Urinary bladder (tissue), 4 donors: Measurements from ENCODE around the gene CBX3. TPM values are rescaled to one million over a fixed set of nuclear protein-coding genes. Genes with fewer than 3 reads are reported as not detected.
"Not testable (repeated sequence)": the region's sequence is repeated elsewhere in the genome, so short reads cannot be mapped to it uniquely, and the experiment has no call there.

Source experiments
- DNase-seq: peaks from one replicate; pipeline ENCODE4 v3.0.0-alpha.2; 2015; ENCODE audit errors: extremely low spot score
- H3K27ac ChIP-seq: one replicate; pipeline ENCODE4 v1.5.1; 2013; ENCODE audit warnings: low read depth, mild to moderate bottlenecking, moderate library complexity
- H3K36me3 ChIP-seq: one replicate; pipeline ENCODE4 v1.6.1; 2013; ENCODE audit warnings: mild to moderate bottlenecking, moderate library complexity; ENCODE audit not compliant: insufficient read depth
- H3K4me1 ChIP-seq: one replicate; pipeline ENCODE4 v1.6.1; 2013; ENCODE audit warnings: mild to moderate bottlenecking, moderate library complexity; ENCODE audit not compliant: insufficient read depth
- H3K4me3 ChIP-seq: one replicate; pipeline ENCODE4 v1.5.1; 2013; ENCODE audit warnings: low read depth, low read length
- WGBS: extraction: QIAGEN DNeasy Blood & Tissue Kit; methylation state at CpG from one replicate; pipeline ENCODE4 v1.1.7; 2013; 5-methylcytosine and 5-hydroxymethylcytosine counted together
- polyA plus RNA-seq: library from polyadenylated mRNA; stranded (reverse); fragments of 200-250 nt; gene quantifications from one replicate; pipeline ENCODE4 v1.2.3, GENCODE V29; 2013
- total RNA-seq: library from RNA; depleted of rRNA; stranded (reverse); fragments of >200 nt; gene quantifications from one replicate; pipeline ENCODE4 v1.2.3, GENCODE V29; 2014
- donor health status: healthy with polysubstance abuse.
- donor health status: healthy.

The CBX3 gene
- 134 TPM for total RNA-seq
- 79.6 TPM for polyA plus RNA-seq

GRCh38 chr7:26201247-26202018, at the start of gene CBX3:
TSS of gene CBX3 (plus strand) at chr7:26201745. CDS start at chr7:26202999, 1,254 bp downstream.
- WGBS: 4% methylated on average over 86 of the region's 86 CpGs
- peaks cover under 1% of the 10 kb centered on the region for H3K36me3 ChIP-seq
- no peak for DNase-seq
- H3K27ac ChIP-seq: peak within 1 kb of the TSS; percentile 99
- peak within 1 kb of the TSS; percentile 100 for H3K4me3 ChIP-seq
- no peaks in the 10 kb centered on the region for H3K4me1 ChIP-seq

- H3K36me3 ChIP-seq: no peaks in the 10 kb centered on the region
- WGBS: under 1% methylated on average over 95 of the region's 95 CpGs
- no peak for DNase-seq
- no peak within 1 kb of the TSS for H3K27ac ChIP-seq
- no peaks in the 10 kb centered on the region for H3K4me1 ChIP-seq
- peak within 1 kb of the TSS; percentile 61 for H3K4me3 ChIP-seq
These were observed 49.4 kb upstream of the CBX3 start, which contains the start of gene NFE2L3 for GRCh38 chr7:26151953-26152781. TSS of gene NFE2L3 (plus strand) at chr7:26152198. CDS start at chr7:26152499, 301 bp downstream.

DNA sequence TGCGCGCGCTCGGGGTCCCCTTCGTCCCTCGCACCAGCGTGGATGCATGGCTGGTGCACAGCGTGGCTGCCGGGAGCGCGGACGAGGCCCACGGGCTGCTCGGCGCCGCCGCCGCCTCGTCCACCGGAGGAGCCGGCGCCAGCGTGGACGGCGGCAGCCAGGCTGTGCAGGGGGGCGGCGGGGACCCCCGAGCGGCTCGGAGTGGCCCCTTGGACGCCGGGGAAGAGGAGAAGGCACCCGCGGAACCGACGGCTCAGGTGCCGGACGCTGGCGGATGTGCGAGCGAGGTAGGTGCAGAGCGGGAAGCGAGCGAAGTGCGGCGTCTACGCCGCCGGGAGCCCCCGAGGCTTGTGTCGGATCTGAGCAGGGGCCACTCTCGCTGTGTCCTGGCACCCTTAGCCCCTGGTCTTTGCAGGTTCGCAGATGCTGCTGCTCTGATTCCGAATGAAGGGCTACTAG, 48.7 kb upstream of the CBX3 start:
- not testable (repeated sequence) for H3K27ac ChIP-seq, H3K36me3 ChIP-seq, DNase-seq, H3K4me1 ChIP-seq
- H3K4me3 ChIP-seq: peak overlapping the region; percentile 61
- WGBS: 3% methylated on average over 54 of the region's 54 CpGs

GRCh38 chr7:26153241-26153822, 48.2 kb upstream of the CBX3 start:
- Histone ChIP-seq H3K4me1 (no peaks in the 10 kb centered on the region), H3K27ac (no peak overlapping the region), H3K4me3 (peak overlapping the region; percentile 61), H3K36me3 (no peaks in the 10 kb centered on the region)
- no peak for DNase-seq
- 18% methylated on average over 18 of the region's 18 CpGs for WGBS

DNA sequence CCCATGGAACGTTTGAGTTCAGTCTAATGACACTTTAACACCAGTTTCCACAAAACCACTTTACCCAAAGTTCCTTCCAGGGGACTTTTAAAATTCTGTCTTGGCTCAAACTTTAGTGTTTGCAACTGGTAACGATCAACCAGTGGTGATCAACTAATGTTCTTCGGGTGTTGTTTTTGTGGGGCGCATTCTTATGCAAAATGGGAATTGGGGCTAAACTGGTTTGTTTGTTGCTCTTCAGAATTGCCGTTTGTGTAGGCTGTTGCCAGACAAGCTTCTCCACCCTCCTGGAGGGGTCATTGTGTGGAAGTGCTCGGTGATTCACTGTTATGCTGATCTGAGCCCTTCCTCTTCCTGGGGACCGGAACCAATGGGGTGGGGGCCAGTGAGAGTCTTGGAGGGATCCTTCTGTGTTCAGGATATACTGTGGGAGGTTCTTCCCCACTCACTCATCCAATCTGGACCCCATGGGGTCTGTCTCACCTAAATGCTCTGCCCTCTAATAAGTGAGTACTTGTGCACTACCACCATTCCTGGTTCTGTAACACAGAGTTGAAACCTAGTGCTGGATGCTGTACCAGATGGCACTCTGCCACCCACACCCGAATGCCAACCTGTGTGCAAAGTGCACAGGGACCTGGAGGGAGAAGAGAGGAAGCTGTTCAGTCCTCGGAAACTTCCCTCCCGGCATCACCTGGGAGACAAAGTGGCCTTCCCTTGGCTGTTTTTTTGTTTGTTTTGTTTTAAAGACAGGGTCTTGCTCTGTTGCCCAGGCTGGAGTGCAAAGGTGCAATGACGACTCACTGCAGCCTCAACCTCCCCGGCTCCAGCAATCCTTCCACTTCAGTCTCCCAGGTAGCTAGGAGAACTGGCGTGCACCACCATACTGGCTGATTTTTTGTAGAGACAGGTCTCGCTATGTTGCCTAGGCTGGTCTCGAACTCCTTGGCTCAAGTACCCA, 47.4 kb upstream of the CBX3 start:
- no peak for DNase-seq
- WGBS: 60% methylated on average over 15 of the region's 15 CpGs
- Histone ChIP-seq H3K27ac (no peak overlapping the region), H3K36me3 (no peaks in the 10 kb centered on the region), H3K4me1 (no peaks in the 10 kb centered on the region), H3K4me3 (no peak overlapping the region)

- WGBS: 61% methylated on average over 8 of the region's 8 CpGs
- H3K4me3 ChIP-seq: no peak overlapping the region
- no peak for DNase-seq
- H3K27ac ChIP-seq: no peak overlapping the region
- no peaks in the 10 kb centered on the region for H3K36me3 ChIP-seq
- no peaks in the 10 kb centered on the region for H3K4me1 ChIP-seq
These were observed 45.8 kb upstream of the CBX3 start for GRCh38 chr7:26155531-26156375.

DNA sequence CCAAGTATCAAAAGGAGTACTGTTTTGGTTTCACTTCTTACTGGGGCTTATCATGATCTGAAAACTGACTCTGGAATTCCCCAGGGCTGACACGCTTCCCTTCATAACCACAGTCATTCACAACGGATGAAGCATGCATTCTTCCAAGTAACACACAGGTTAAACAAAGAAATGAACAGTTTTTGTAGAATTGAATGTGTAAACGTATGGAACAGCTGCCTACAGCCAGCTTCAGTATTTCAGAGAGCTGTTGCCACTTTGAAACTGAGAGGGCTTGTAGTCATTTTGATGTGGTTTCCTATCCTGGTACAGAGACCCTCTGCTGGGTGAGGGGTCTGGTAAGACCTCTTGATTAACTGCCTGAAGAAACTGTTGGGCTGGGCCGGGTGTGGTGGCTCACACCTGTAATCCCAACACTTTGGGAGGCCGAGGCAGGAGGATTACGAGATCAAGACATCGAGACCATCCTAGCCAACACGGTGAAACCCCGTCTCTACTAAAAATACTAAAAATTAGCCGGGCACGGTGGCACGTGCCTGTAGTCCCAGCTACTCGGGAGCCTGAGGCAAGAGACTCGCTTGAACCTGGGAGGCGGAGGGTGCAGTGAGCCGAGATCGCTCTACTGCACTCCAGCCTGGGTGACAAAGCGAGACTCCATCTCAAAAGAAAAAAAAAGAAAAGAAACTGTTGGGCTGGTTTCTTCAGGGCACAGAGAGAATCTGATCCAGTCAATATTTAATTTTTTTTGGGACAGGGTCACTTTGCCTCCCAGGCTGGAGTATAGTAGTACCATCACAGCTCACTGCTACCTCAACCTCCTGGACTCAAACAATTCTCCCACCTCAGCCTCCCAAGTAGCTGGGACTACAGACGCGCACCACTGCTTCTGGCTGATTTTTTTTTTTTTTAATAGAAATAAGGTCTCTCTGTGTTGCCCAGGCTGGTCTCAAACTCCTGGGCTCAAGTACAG, 44.8 kb upstream of the CBX3 start:
- Histone ChIP-seq H3K27ac (no peak overlapping the region), H3K36me3 (no peaks in the 10 kb centered on the region), H3K4me1 (no peaks in the 10 kb centered on the region), H3K4me3 (no peak overlapping the region)
- DNase-seq: no peak
- WGBS: 75% methylated on average over 20 of the region's 20 CpGs

DNA sequence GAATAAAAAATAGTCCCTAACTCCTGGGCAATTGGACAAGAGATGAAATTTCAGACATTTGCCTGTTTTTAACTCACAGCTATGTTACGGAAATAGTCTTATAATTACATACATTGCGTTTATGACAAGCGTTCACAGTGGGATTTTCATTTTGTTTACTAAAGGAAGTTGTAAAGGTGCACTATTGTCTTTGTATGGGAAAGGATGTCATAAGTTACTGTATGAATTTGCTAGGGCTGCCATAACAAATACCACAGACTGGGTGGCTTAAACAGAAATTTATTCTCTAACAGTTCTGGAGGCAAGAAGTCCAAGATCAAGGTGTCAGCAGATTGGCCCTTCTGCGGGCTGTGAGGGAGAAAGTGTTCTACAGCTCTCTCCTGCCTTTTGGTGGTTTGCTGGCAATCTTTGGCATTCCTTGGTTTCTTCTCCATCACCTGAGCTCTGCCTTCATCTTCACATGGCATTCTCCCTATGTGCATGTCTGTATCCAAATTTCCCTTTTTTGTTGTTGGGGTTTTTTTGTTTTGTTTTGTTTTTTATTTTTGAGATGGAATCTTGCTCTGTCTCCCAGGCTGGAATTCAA, 43.9 kb upstream of the CBX3 start:
- no peak overlapping the region for H3K4me3 ChIP-seq
- H3K4me1 ChIP-seq: no peaks in the 10 kb centered on the region
- no peaks in the 10 kb centered on the region for H3K36me3 ChIP-seq
- 66% methylated on average over 4 of the region's 4 CpGs for WGBS
- DNase-seq: no peak
- H3K27ac ChIP-seq: no peak overlapping the region

- no peak overlapping the region for H3K4me3 ChIP-seq
- no peaks in the 10 kb centered on the region for H3K4me1 ChIP-seq
- no peak overlapping the region for H3K27ac ChIP-seq
- 64% methylated on average over 2 of the region's 2 CpGs for whole genome bisulfite sequencing
- no peaks in the 10 kb centered on the region for H3K36me3 ChIP-seq
- no peak for DNase-seq
These were observed 42.3 kb upstream of the CBX3 start for GRCh38 chr7:26159243-26159642.

DNA sequence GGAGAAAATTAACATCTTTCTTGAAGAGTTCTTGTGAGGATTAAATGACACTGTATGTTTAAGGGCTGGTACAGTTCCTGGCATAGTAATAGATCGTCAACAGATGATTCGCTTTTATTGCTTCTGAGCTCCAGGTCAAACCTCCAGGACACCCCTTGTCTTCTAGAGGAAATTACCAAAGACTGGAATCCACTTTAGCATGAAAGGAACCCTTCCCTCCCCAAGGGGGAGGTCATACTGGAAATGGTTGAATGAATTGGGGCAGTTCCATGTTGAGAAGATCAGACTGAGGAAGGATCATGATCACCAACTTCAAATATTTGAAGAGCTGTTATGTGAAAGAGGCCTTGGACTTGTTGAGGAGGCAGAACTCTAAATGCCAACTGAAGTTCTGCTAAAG, 40.6 kb upstream of the CBX3 start:
- DNase-seq: no peak
- WGBS: 84% methylated on average over 2 of the region's 2 CpGs
- no peak overlapping the region for H3K27ac ChIP-seq
- no peaks in the 10 kb centered on the region for H3K36me3 ChIP-seq
- no peak overlapping the region for H3K4me3 ChIP-seq
- H3K4me1 ChIP-seq: no peaks in the 10 kb centered on the region

DNA sequence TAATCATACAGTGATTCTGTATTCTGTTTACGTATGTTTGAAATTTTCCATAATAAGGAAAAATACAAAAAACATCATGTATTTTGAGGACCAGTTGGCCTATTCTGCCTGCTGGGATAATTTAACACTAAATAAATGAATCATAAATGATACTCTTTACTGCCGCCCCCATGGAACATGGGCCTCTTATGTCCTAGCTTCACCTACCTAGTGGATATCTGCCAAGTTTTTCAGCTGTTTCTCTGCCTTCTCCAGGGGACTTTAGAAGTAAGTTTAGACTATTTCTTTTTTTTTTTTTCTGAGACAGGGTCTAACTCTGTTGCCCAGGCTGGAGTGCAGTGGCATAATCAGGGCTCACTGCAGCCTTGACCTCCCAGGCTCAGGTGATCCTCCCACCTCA, 39.1 kb upstream of the CBX3 start:
- H3K27ac ChIP-seq: no peak overlapping the region
- H3K4me3 ChIP-seq: no peak overlapping the region
- no peaks in the 10 kb centered on the region for H3K36me3 ChIP-seq
- DNase-seq: no peak
- no peaks in the 10 kb centered on the region for H3K4me1 ChIP-seq
- 76% methylated on average over 2 of the region's 2 CpGs for WGBS
